ENCODE data around the gene EHD1. TPM values are rescaled to one million over a fixed set of nuclear protein-coding genes. Genes with fewer than 3 reads are reported as not detected.

EHD1 gene
- total and polyA plus RNA-seq, 2 of the 8 experiments (the other 6 are each of a cell fraction or from before 2014, with no cell fraction given), result 31.5 to 42.9 TPM

DNA sequence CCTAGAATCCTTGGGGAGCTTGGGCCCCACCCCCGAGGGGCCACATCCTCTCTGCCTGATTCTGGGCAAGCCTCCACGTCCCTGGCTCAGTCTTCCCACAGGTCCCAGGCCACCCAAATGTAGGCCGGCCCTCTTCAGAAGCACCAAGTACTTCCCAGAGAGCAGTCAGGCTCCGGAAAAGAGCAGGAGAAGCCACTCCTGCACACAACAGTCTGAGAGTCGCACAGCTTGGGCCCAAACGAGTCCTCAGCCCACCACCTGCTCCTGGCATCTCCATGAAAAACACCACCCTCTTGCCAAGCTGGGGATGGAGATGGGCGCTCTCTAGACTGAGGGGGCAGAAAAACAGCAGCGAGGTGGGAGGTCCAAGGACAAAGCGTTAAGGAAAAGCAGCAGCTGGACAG, 15.4 kb downstream of the EHD1 start (continued):
- TF ChIP-seq, protein P1, sequence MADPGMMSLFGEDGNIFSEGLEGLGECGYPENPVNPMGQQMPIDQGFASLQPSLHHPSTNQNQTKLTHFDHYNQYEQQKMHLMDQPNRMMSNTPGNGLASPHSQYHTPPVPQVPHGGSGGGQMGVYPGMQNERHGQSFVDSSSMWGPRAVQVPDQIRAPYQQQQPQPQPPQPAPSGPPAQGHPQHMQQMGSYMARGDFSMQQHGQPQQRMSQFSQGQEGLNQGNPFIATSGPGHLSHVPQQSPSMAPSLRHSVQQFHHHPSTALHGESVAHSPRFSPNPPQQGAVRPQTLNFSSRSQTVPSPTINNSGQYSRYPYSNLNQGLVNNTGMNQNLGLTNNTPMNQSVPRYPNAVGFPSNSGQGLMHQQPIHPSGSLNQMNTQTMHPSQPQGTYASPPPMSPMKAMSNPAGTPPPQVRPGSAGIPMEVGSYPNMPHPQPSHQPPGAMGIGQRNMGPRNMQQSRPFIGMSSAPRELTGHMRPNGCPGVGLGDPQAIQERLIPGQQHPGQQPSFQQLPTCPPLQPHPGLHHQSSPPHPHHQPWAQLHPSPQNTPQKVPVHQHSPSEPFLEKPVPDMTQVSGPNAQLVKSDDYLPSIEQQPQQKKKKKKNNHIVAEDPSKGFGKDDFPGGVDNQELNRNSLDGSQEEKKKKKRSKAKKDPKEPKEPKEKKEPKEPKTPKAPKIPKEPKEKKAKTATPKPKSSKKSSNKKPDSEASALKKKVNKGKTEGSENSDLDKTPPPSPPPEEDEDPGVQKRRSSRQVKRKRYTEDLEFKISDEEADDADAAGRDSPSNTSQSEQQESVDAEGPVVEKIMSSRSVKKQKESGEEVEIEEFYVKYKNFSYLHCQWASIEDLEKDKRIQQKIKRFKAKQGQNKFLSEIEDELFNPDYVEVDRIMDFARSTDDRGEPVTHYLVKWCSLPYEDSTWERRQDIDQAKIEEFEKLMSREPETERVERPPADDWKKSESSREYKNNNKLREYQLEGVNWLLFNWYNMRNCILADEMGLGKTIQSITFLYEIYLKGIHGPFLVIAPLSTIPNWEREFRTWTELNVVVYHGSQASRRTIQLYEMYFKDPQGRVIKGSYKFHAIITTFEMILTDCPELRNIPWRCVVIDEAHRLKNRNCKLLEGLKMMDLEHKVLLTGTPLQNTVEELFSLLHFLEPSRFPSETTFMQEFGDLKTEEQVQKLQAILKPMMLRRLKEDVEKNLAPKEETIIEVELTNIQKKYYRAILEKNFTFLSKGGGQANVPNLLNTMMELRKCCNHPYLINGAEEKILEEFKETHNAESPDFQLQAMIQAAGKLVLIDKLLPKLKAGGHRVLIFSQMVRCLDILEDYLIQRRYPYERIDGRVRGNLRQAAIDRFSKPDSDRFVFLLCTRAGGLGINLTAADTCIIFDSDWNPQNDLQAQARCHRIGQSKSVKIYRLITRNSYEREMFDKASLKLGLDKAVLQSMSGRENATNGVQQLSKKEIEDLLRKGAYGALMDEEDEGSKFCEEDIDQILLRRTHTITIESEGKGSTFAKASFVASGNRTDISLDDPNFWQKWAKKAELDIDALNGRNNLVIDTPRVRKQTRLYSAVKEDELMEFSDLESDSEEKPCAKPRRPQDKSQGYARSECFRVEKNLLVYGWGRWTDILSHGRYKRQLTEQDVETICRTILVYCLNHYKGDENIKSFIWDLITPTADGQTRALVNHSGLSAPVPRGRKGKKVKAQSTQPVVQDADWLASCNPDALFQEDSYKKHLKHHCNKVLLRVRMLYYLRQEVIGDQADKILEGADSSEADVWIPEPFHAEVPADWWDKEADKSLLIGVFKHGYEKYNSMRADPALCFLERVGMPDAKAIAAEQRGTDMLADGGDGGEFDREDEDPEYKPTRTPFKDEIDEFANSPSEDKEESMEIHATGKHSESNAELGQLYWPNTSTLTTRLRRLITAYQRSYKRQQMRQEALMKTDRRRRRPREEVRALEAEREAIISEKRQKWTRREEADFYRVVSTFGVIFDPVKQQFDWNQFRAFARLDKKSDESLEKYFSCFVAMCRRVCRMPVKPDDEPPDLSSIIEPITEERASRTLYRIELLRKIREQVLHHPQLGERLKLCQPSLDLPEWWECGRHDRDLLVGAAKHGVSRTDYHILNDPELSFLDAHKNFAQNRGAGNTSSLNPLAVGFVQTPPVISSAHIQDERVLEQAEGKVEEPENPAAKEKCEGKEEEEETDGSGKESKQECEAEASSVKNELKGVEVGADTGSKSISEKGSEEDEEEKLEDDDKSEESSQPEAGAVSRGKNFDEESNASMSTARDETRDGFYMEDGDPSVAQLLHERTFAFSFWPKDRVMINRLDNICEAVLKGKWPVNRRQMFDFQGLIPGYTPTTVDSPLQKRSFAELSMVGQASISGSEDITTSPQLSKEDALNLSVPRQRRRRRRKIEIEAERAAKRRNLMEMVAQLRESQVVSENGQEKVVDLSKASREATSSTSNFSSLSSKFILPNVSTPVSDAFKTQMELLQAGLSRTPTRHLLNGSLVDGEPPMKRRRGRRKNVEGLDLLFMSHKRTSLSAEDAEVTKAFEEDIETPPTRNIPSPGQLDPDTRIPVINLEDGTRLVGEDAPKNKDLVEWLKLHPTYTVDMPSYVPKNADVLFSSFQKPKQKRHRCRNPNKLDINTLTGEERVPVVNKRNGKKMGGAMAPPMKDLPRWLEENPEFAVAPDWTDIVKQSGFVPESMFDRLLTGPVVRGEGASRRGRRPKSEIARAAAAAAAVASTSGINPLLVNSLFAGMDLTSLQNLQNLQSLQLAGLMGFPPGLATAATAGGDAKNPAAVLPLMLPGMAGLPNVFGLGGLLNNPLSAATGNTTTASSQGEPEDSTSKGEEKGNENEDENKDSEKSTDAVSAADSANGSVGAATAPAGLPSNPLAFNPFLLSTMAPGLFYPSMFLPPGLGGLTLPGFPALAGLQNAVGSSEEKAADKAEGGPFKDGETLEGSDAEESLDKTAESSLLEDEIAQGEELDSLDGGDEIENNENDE (IDR thresholded peaks at IDR 0.05; ENCODE audit: insufficient replicate concordance, low read length), result no peak
